Fibroblast of upper back skin (primary cell): ENCODE results near the gene CAMK1D.
A peak's percentile ranks its signal among the peaks of the same experiment; 100 is the strongest.
"Not testable (repeated sequence)": the region's sequence is repeated elsewhere in the genome, so short reads cannot be mapped to it uniquely, and the experiment has no call there.

ENCODE experiments used
- DNase-seq: peaks from one replicate; pipeline ENCODE4 v3.0.0-alpha.2; 2013

CAMK1D gene

GRCh38 chr10:12730809-12731519 lies 381.6 kb downstream of the CAMK1D start:
- no peak for DNase-seq

GRCh38 chr10:12733271-12733670 lies 383.9 kb downstream of the CAMK1D start:
- DNase-seq: no peak

GRCh38 chr10:12735843-12736462 lies 386.6 kb downstream of the CAMK1D start:
- no peak for DNase-seq

GRCh38 chr10:12740813-12741212 lies 391.5 kb downstream of the CAMK1D start:
- no peak for DNase-seq

GRCh38 chr10:12741360-12741804 lies 392.0 kb downstream of the CAMK1D start:
- no peak for DNase-seq

- no peak for DNase-seq
Observed at GRCh38 chr10:12742771-12743170, 393.4 kb downstream of the CAMK1D start.

GRCh38 chr10:12743466-12743865 lies 394.1 kb downstream of the CAMK1D start:
- not testable (repeated sequence) for DNase-seq

- DNase-seq: no peak
Observed at GRCh38 chr10:12743941-12744340, 394.6 kb downstream of the CAMK1D start.

GRCh38 chr10:12748186-12748585 lies 398.8 kb downstream of the CAMK1D start:
- DNase-seq: no peak

GRCh38 chr10:12749760-12750478 lies 400.6 kb downstream of the CAMK1D start:
- no peak for DNase-seq

GRCh38 chr10:12750526-12751201 lies 401.3 kb downstream of the CAMK1D start:
- no peak for DNase-seq

GRCh38 chr10:12755075-12755474 lies 405.7 kb downstream of the CAMK1D start:
- DNase-seq: no peak

- DNase-seq: no peak
Observed at GRCh38 chr10:12757351-12757750, 408.0 kb downstream of the CAMK1D start.

- DNase-seq: no peak
Observed at GRCh38 chr10:12758271-12758670, 408.9 kb downstream of the CAMK1D start.

GRCh38 chr10:12766223-12766622 lies 416.9 kb downstream of the CAMK1D start:
- DNase-seq: no peak

GRCh38 chr10:12768156-12769100 lies 419.1 kb downstream of the CAMK1D start:
- peak; percentile 46 for DNase-seq

- no peak for DNase-seq
Observed at GRCh38 chr10:12769323-12770044, 420.1 kb downstream of the CAMK1D start.

GRCh38 chr10:12771981-12772760 lies 422.8 kb downstream of the CAMK1D start:
- DNase-seq: no peak

GRCh38 chr10:12772797-12773587 lies 423.6 kb downstream of the CAMK1D start:
- no peak for DNase-seq
